Measurements from ENCODE around the gene TTC8.
A peak's percentile ranks its signal among the peaks of the same experiment; 100 is the strongest.
"Not testable (repeated sequence)": the region's sequence is repeated elsewhere in the genome, so short reads cannot be mapped to it uniquely, and the experiment has no call there.

The TTC8 gene

GRCh38 chr14:88825078-88825458 lies 617 bp downstream of the TTC8 start:
- peak; percentile 16 for DNase-seq (ENCODE audit: low spot score)

DNA sequence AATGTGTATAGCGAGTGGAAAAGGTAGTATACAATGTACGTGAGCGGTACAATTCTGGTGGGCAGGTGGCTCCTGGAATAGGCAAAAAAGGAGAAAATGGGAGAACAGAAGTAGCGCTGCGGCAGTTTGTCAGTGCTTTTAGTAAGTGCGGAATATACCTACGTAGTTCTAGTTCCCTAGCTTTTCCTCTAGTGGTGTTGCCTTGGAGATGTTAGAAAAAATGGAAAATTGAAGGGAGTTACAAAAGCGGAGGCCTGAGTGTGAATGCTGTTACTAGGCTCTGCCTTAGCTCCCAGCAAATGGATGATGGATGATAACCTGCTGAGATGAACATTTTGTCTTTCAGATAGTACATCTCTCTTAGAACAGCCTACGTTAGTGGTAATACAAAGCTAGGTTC lies 1.1 kb downstream of the TTC8 start:
- DNase-seq (ENCODE audit: low spot score) = no peak

DNA sequence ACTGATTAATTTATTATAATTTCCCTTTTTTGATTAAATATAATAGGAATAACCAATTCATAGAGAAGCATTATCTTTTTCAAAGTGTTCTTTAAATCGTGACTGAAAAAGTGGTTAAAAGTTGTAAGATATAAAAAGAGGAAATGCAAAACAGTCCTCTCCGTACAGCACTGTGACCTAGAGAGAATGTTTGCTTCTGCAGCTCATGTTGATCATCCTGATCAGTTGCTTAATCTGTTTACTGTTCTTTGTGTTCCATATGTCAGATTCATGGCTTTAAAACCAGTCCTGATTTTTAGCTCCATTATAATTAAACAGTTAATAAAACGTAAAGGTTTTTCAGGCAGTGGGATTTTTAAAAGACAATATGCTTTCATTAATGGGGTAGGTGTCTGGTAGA lies 4.7 kb downstream of the TTC8 start:
- no peak for DNase-seq (ENCODE audit: low spot score)

- DNase-seq (ENCODE audit: low spot score) = no peak
Measured at GRCh38 chr14:88829685-88830302, 5.3 kb downstream of the TTC8 start.

GRCh38 chr14:88831284-88831683 lies 6.8 kb downstream of the TTC8 start:
- DNase-seq (ENCODE audit: low spot score) = peak; percentile 67

- DNase-seq (ENCODE audit: low spot score) = peak; percentile 20
Measured at GRCh38 chr14:88834883-88835431, 10.5 kb downstream of the TTC8 start.

GRCh38 chr14:88835661-88836060 lies 11.2 kb downstream of the TTC8 start:
- no peak for DNase-seq (ENCODE audit: low spot score)

DNA sequence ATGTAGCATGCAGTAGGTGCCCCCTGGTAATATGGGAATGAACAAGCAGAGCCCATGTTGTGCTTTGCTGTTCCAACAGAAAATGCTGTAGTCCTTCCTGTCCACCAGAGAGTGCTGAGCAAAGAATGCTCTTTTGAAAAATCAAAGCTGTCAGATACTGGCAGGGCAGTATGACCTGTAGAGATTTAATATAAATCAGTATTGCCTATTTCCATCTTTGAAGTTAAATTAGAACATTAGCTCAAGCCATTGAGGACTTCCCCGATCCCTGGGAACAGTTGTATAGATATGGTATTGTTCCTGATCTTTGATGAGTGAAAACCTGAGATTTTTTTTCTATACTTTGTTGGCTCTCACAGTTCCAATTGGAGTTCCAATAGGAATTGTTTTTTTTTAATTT lies 13.0 kb downstream of the TTC8 start:
- DNase-seq (ENCODE audit: low spot score) = no peak

DNA sequence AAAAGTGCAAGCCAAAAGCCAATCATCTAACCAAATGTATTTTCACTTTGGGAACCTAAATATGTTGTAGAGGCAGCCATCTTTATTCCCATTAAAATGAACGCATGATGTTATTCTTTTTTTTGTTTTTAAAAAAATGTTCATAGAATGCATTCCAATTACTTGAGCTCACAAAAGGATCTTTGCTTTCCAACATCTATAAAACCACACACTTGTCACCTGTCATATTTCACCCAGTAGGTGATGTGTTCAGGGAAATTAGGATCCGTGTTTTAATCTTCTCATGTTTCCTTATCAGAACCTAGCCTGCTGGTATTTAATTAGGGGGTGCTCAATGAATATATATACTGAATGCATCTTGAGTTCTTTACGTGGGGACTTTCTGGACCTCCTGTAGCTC lies 13.6 kb downstream of the TTC8 start:
- DNase-seq (ENCODE audit: low spot score) = no peak

DNA sequence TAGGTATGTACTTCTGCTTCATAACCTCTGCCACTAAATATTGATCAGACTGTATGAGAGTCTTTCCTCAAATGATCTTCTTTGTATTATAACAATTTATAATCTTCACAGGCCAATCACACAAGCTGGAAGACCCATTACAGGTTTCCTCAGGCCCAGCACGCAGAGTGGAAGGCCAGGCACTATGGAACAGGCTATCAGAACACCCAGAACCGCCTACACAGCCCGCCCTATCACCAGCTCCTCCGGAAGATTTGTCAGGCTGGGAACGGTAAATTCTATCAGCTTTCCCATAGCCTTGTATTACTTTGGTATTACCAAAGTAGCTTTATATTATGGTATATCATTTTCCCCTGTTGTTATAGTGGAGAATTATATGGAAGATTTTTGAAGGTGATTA lies 16.5 kb downstream of the TTC8 start:
- no peak for DNase-seq (ENCODE audit: low spot score)

GRCh38 chr14:88841741-88842140 lies 17.3 kb downstream of the TTC8 start:
- no peak for DNase-seq (ENCODE audit: low spot score)

DNA sequence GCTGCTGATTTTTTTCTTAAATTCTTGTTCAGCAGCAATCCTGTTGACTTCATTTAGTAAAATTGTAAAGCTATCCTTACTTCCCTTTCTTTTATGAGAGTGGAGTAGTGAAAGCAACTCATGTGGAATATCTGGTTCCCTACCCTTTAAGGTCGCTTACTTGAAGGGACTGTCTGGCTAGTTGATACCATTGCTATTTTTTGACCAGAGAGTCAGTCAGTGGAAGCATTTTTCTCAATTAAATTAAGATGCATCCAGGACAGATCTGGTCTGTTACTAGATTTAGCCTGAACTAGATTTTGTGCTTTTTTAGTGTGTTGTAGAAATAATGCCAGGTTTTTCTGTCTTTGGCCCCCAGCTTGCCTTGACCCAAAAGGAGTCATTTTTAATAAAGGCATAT lies 18.0 kb downstream of the TTC8 start:
- DNase-seq (ENCODE audit: low spot score) = no peak

DNA sequence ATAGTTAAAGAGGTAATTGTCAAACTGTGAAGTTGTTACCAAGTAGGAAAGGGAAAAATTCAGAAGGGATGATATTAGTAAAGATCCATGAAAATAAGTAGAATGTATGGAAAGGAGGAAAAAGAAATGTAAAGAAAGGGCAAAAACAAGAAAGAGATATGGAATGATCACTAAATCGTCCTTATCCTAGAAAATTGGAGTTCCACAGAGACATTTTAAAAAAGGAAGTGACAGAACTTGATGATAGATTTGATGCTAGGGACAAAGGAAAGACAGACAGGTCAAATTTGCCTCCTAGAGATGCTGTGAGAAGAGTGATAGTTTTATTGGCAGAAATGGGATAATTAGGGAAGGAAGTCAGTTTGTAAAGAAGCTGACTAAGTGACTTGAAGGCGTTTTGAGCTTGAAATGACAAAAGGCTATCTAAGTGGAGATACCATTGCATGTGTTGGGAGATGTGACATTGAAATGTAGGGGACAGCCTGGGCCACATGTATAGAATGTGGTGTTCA lies 20.6 kb downstream of the TTC8 start:
- DNase-seq (ENCODE audit: low spot score) = no peak

DNA sequence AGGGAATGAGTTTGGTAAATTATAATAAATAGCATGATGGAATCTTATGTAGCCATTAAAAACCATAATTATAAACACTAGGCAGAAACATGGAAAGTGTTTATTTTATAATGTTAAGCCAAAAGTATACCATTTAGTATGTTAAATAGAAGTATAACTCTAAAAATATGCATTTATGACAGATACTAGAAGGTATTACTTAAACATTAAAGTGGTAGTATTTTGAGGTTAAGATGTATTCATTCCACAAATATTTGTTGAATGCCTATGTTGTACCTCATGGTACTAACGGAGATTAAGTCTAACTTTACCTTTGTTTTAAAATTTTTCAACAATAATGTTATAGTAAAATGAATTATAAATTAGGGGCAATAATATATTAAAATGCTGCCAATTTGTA lies 24.1 kb downstream of the TTC8 start:
- DNase-seq (ENCODE audit: low spot score) = no peak

DNA sequence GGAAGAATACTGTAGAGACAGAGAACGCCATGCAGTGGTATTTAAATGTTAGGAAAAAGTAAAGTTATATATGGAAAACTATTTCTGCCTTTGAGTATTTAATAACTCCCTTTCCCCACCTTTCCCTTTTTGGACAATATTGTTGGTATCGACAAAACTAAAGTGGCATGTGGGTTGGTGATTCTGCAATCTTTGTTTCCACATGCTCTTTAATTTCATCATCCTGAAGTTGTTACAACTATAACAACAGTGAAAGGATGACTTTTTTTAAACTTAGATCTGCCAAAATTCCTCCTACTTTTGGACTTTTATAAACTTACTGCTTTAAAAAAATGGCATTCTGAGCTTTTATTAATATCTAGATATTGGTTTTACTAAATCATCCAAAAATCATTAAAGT lies 25.3 kb downstream of the TTC8 start:
- DNase-seq (ENCODE audit: low spot score) = peak; percentile 27

DNA sequence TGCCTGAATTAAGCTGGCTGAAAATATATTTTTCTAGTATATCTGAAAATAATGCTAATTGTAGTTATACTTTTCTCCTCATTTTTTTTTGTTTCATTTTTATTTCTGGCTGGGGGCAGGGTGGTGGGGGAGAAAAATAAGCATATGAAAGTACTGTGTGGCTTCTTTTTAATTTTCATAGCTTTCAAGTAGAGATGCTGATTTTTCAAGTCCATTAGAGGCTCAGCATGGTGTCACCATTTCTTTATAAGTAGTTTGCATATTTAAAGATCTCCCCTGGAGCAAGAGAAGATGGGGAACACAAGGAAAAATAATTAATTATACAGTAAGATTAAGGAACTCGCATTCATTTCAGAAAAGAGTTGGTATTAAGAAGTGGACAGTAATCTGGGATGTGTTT lies 27.1 kb downstream of the TTC8 start:
- DNase-seq (ENCODE audit: low spot score) = no peak

GRCh38 chr14:88852632-88853031 lies 28.2 kb downstream of the TTC8 start:
- no peak for DNase-seq (ENCODE audit: low spot score)

GRCh38 chr14:88853129-88853528 lies 28.7 kb downstream of the TTC8 start:
- DNase-seq (ENCODE audit: low spot score) = no peak

DNA sequence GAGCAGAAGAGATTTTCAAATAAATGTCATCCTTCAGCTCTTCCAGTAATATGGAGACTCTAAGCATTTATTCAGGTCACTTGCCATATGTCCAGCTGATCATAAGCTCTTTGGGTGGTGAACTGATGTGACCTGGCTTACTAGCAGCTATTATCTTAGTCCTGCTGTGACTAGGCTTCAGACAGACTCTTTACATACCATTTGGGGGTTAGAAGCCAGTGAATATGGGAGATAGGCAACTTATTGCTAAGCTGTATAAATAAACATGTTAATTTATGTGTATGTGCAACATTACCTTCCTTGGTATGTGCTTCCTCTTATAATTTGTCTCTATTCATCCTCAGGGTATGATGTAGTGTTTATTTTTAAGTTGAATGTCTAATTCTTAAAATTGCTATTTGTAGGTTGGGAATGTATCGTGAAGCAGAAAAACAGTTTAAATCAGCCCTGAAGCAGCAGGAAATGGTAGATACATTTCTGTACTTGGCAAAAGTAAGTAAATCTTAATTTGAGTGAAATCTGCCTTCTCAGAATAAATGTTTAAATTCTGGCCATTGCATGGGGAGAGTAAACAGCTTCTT lies 32.4 kb downstream of the TTC8 start:
- DNase-seq (ENCODE audit: low spot score) = no peak

DNA sequence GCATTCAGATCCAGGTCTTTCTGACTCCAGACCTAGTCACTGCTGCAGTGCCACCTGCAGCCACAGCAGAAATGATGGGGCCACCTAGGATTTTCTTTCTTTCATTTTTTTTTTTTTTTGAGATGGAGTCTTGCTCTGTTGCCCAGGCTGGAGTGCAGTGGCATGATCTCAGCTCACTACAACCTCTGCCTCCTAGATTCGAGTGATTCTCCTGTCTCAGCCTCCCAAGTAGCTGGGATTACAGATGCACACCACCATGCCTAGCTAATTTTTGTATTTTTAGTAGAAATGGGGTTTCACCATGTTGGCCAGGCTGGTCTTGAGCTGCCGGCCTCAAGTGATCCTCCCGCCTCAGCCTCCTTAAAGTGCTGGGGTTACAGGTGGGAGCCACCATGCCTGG lies 33.4 kb downstream of the TTC8 start:
- DNase-seq (ENCODE audit: low spot score) = not testable (repeated sequence)

- not testable (repeated sequence) for DNase-seq (ENCODE audit: low spot score)
Measured at GRCh38 chr14:88859118-88859517, 34.7 kb downstream of the TTC8 start.

GRCh38 chr14:88863167-88863566 lies 38.7 kb downstream of the TTC8 start:
- DNase-seq (ENCODE audit: low spot score) = no peak

DNA sequence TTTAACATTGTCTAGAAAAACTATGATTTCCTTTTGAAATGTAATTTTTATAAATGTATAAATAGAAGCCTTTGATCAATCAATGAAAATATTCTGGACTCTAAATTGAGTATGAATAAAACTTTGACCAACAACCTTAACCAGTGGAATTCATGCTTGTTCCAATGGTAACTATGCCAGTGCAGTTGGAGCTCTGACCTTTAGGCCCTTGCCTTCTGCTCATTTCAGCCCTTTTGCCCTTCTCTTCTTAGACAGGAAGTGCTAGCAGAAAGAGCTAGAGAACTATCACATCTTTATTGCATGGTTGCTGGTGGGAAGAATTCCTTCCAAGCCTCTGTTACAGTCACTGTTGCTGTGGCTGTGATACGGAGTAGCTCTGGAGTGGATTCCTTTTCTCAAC lies 39.7 kb downstream of the TTC8 start:
- DNase-seq (ENCODE audit: low spot score) = no peak

- no peak for DNase-seq (ENCODE audit: low spot score)
Measured at GRCh38 chr14:88866305-88866704, 41.9 kb downstream of the TTC8 start.
